HepG2 (cell line): Measurements from ENCODE around the gene CD19. TPM values are rescaled to one million over a fixed set of nuclear protein-coding genes. Genes with fewer than 3 reads are reported as not detected.

Experiments used
- CCAR2 ChIP-seq: fragments of 200-400 bp; formaldehyde crosslinking; optimal IDR thresholded peaks from 2 replicates; pipeline ENCODE3; 2018; ENCODE audit warnings: low read depth, mild to moderate bottlenecking, low read length, moderate library complexity
- CENPBD1 ChIP-seq: sonication (generic); formaldehyde crosslinking; IDR thresholded peaks from 2 replicates; pipeline ENCODE4 v1.8.0; 2022; ENCODE audit warnings: missing genetic modification reagents, low read depth, mild to moderate bottlenecking, borderline replicate concordance
- FOXK1 ChIP-seq: sonication (generic); formaldehyde crosslinking; IDR thresholded peaks from 2 replicates; pipeline ENCODE4 v1.4.0; 2020; ENCODE audit warnings: low read depth, missing genetic modification reagents, borderline replicate concordance
- GPN1 ChIP-seq: sonication (generic); formaldehyde crosslinking; IDR thresholded peaks from 2 replicates; pipeline ENCODE4 v1.5.1; 2020; ENCODE audit warnings: missing genetic modification reagents, borderline replicate concordance
- HNRNPL ChIP-seq: fragments of 200-400 bp; formaldehyde crosslinking; IDR thresholded peaks from 2 replicates; pipeline ENCODE4 v1.6.1; 2017; ENCODE audit warnings: mild to moderate bottlenecking, low read depth, low read length
- SNAPC4 ChIP-seq: sonication (generic); formaldehyde crosslinking; IDR thresholded peaks from 2 replicates; pipeline ENCODE4 v1.4.0; 2020; ENCODE audit warnings: mild to moderate bottlenecking, missing genetic modification reagents
- XBP1 ChIP-seq: sonication (generic); formaldehyde crosslinking; IDR thresholded peaks from 2 replicates; pipeline ENCODE4 v1.5.0; 2020; ENCODE audit warnings: missing genetic modification reagents
- ZBTB34 ChIP-seq: sonication (generic); formaldehyde crosslinking; IDR thresholded peaks from 2 replicates; pipeline ENCODE4 v1.8.0; 2022; ENCODE audit warnings: mild to moderate bottlenecking, missing genetic modification reagents
- ZBTB42 ChIP-seq: sonication (generic); formaldehyde crosslinking; IDR thresholded peaks from 2 replicates; pipeline ENCODE4 v1.5.0; 2020; ENCODE audit warnings: mild to moderate bottlenecking, missing genetic modification reagents
- ZHX2 ChIP-seq, 2 experiments: sonication (generic) in 1 of 2; formaldehyde crosslinking in 1 of 2; IDR thresholded peaks; 2 replicates each; pipeline versions ENCODE4 v1.6.1 to v1.9.0; 2014 to 2022; ENCODE audit warnings: antibody characterized with exemption in 1 of 2, borderline replicate concordance in 1 of 2, inconsistent platforms in 1 of 2, low read depth in 1 of 2, missing genetic modification reagents in 1 of 2
- ZNF33A ChIP-seq: sonication (generic); formaldehyde crosslinking; IDR thresholded peaks from 2 replicates; pipeline ENCODE4 v1.5.1; 2020; ENCODE audit warnings: missing genetic modification reagents, mild to moderate bottlenecking, moderate library complexity, borderline replicate concordance
- ZNF577 ChIP-seq: sonication (generic); formaldehyde crosslinking; IDR thresholded peaks from 2 replicates; pipeline ENCODE4 v1.4.0; 2020; ENCODE audit warnings: mild to moderate bottlenecking, low read depth, missing genetic modification reagents, borderline replicate concordance
- ZNF770 ChIP-seq: sonication (generic); formaldehyde crosslinking; IDR thresholded peaks from 2 replicates; pipeline ENCODE4 v1.5.0; 2020; ENCODE audit warnings: mild to moderate bottlenecking, missing genetic modification reagents
- polyA plus RNA-seq, 8 experiments: library from polyadenylated mRNA; depleted of rRNA in 3 of 8; stranded (reverse) in 7 of 8; unstranded in 1 of 8; fragments of >200 nt; fragmentation: Illumina TruSeq in 4 of 8; extraction: Trizol in 4 of 8; gene quantifications; 2 replicates each; pipeline versions ENCODE4 v1.2.1 to v1.2.3, GENCODE V29; 2011 to 2016; ENCODE audit warnings: low read depth in 4 of 8, missing spikeins in 1 of 8, mixed read lengths in 1 of 8; ENCODE audit not compliant: insufficient read depth in 1 of 8
- total RNA-seq, 5 experiments: library from RNA; depleted of rRNA; stranded (reverse); fragments of >200 nt; fragmentation: Illumina TruSeq; extraction: Trizol; gene quantifications; 2 replicates each; pipeline ENCODE4 v1.2.3, GENCODE V29; 2016; ENCODE audit warnings: low read depth in 1 of 5

CD19 gene
- total and polyA plus RNA-seq, 2 of the 13 experiments (the other 11 are each of a cell fraction or from before 2014, with no cell fraction given) = 0.55 to 1.1 TPM

- no peak for TF ChIP-seq ZBTB34
- no peak for TF ChIP-seq ZNF33A (CRISPR knock-in tag)
- no peak for TF ChIP-seq SNAPC4
- no peak for TF ChIP-seq HNRNPL
- TF ChIP-seq ZBTB42 (CRISPR knock-in tag) = no peak
- no peak; the same call in 1 of the 2 replicates for TF ChIP-seq FOXK1 (CRISPR knock-in tag)
- TF ChIP-seq GPN1 = no peak
- no peak for TF ChIP-seq ZHX2 (IDR thresholded peaks at IDR 0.05; ENCODE audit: low read depth)
- no peak for TF ChIP-seq ZHX2 (CRISPR knock-in tag; IDR thresholded peaks at IDR 0.05; ENCODE audit: borderline replicate concordance)
- TF ChIP-seq ZNF577 (CRISPR knock-in tag) = no peak
- TF ChIP-seq ZNF770 (CRISPR knock-in tag) = no peak
- no peak for TF ChIP-seq CCAR2
- TF ChIP-seq CENPBD1 (CRISPR knock-in tag) = no peak
- TF ChIP-seq XBP1 (CRISPR knock-in tag) = no peak
These were observed 5.0 kb downstream of the CD19 start (continued) for GRCh38 chr16:28936784-28937155.
